ENCODE data around the gene PLVAP.

PLVAP gene

DNA sequence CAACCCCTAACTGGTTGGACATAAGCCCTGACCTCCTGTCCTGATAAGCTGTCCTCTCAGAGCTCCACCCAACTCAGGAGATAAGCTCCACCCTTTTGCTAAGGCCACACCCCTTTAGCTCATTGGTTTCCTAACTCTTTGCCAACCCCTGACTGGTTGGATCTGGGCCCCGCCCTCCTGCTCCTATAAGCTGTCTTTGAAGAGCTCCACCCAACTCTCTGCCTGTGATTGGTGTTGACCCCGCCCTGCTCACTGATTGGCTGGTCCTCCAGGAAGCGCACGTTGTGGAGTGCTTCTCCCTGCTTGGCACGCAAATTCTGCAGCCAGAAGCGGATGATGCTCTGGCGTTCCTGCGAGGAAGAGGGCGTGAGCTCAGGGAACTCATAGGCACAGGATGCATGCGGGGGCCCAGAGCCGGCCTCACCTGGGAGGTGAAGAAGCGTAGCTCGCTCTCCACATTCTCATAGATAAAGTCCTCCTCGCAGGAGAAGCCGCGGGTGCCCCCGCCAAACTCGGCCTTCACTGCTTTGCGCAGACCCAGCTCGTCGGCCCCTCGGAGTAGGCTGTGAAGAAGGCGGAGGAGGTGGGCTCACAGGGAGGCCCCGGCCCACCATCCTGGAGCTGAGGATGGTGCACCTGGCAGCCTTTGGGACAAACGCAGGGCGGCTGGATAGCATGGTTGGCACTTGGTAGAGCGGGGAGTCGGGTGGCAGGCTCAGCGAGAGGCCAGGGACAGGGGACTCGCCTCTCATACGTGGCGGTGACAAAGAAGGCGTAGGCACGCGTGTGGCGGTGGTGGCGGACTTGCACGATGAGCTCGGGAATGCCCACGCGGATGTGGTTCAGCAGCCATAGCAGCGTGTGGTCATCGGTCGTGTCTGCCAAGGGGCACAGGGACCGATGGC lies 44.2 kb downstream of the PLVAP start:
- no peak for DNase-seq

- no peak for DNase-seq
These were observed 44.8 kb downstream of the PLVAP start for GRCh38 chr19:17332360-17332676.

DNA sequence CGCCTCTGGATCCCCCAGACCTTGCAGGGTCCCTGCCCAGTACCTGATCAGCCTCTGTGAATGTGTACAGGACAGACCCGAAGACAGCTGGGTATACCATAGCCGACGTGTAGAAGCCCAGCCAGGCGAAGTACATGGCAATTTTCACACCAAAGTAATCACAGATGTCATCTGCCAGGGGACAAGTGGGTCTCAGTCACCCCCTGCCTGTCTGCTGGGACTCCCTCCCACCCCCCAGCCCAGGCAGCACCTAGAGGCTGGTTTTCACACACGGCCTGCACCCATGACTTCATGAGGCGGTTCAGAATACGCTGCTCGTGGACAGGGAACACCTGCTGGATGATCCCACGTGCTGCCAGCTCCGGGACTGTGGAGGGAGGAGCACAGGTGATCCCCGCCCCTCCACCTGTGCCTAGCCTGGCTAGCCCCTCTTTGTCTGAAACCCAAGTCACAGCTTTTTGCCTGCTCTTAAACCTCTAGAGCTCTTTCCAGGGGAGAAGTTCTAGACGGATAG lies 46.0 kb downstream of the PLVAP start:
- no peak for DNase-seq

DNA sequence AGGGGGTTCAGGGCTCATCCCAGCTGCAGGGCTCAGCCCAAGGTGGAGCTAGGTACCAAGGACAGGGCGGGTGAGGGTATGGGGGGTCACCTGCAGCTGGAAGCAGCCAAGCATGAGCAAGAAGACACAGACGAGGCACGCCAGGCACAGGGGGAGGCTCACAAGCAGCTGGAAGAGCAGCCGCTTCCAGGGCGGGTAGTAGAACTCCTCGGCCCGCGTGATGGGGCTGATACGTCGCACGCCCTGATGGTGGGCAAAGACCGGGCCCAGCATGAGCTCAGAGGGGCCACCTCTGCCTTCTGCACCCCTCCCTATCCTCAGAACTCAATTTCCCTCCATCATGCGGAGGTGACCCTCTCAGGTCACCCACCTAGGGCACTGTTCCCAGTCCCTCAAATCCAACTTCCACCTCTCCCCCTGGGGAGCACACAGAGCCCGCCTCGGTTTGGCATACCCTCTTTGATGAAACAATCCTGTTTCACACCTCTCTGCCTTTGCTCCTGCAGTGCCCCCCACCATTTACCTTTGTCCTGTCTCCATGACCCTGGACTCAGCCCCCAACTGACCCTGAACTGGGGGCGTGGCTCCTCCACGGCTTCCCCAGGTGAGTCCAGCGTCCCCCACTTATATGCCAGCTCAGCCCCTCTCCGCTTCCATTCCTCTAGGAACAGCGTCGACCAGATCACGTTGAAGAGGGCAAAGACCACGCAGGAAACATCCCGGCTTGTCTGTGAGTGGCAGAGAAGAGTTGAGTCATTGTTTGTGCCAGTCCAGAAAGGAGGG lies 46.7 kb downstream of the PLVAP start:
- DNase-seq: no peak

- DNase-seq: no peak
These were observed 47.5 kb downstream of the PLVAP start for GRCh38 chr19:17329366-17330261.

GRCh38 chr19:17328517-17329365 lies 48.4 kb downstream of the PLVAP start:
- no peak for DNase-seq

- no peak for DNase-seq
These were observed 49.3 kb downstream of the PLVAP start for GRCh38 chr19:17327654-17328516.

DNA sequence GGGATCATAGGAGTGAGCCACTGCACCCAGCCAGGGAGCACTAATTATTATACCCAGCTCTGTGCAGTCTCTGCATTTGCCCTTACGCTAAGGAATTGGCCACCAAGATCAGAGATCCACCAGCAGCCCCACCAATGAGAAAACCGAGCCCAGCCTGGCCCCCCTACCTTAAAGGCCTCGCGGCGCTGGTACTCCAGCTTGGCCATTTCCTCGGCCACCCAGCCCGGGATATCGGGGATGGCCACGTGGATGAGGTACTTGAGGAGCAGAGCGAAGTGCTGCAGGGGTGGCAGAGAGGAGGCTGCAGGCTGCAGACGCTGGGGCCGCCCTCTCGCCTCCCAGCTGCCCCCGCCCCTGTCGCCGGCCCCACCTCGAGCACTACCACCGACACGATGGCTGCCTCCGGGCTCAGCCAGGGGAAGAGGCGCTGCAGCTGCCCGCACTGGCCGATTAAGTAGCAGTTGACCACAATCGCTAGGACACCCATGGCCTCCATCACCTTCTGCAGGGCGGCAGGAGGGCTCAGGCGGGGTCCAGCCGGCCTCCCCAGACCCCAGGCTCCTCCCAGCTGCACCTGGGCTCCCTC lies 50.0 kb downstream of the PLVAP start:
- DNase-seq: no peak

- DNase-seq: no peak
These were observed 50.6 kb downstream of the PLVAP start for GRCh38 chr19:17326595-17326966.

DNA sequence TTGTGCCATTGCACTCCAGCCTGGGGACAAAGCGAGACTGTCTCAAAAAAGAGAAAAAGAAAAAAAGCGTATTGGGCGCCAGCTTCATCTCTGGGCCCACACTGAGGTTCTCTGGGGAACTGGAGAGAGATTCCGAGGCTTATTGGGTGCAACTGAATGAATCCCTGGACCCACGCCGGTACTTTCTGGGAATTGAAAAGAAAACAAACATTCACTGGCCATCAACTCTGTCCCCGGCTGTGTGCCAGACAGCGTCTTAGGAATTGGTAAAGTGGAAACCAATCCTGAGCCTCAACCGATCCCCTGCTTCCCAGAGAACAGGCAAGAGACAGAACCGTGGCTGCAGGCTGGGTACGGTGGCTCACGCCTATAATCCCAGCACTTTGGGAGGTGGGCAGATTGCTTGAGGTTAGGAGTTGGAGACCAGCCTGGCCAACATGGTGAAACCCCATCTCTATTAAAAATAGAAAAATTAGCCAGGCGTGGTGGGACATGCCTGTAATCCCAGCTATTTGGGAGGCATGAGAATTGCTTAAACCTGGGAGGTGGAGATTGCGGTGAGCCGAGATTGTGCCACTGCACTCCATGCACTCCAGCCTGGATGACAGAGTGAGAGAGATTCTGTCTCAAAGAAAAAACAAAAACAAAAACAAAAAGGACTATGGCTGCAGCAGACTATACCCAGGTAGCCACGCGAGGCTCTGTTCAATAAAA lies 51.1 kb downstream of the PLVAP start:
- no peak for DNase-seq

DNA sequence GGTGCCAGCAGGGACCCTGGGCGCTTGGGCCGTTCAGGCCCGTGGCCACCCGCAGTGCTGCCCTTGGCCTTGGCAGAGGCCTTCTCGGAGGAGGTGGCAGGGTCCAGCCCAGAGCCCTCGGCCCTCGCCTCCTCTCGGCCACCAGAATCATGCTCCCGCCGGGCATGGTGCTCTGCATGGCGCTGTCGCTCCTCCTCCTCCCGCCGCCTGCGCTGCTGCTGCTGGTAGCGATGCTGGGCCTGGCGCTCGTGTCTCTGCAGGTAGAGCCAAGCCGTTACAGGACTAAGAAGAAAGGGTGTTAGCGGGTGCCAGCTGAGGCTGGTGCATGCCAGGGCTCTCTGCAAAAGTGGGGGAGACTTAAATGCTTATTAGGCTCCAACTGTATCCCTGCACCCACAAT lies 52.0 kb downstream of the PLVAP start:
- DNase-seq: no peak

DNA sequence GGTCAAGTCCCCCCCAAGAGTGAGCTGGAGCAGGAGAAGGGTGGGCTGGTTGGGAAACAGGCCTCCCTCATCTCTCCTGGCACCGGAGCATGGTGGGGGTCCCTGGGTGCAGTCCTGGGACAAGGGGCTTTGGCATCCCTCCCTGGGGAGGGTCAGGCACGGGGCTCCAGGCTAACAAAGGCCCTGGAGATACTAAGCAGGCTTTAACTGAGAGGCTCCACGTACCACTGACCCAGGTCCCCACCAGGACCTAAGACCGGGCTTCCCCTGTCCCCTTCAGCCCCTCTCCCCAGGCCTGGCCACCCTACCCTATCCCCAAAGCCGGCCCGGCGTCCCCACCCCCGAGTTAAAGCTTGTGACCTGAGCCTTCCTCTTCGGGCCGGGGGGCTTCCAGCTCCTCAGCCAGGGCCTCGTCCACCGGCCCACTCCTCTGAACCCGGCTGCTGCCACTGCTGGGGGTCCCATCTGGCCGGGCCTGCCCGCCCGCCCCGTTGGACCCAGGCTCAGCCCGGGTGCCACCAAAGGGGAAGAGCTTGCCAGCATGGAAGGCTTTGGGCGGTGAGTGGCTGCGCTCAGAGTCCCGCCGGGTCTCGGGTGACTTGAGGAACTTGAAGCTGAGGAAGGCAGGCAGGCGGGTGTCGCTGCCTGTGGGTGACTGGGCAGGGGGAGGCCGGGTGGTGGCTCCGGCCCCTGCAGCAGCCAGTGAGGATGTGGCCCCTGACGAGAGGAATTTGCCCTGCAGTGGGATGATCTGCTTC lies 52.6 kb downstream of the PLVAP start:
- DNase-seq: no peak

- no peak for DNase-seq
These were observed 53.2 kb downstream of the PLVAP start for GRCh38 chr19:17323964-17324332.

GRCh38 chr19:17323300-17323963 lies 53.7 kb downstream of the PLVAP start:
- DNase-seq: no peak

DNA sequence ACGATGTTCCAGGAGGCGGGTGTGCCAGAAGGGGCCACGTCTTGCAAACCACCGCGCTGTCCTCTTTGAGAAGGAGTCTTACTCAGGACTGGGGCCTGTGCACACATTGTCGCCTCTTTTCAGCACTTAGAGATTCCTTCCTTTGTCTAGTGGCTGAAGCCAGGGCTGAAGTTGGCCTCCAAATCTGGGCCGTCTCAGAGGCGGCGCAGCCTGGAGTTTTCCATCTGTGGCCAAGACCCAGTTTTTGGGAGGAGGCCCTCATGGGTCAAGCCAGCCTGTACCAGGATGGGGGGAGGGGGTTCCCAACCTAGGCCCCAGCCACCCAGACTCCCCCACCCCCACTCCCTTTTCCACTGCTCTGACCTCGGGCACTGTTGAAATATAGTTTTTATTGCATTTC lies 54.3 kb downstream of the PLVAP start:
- no peak for DNase-seq

GRCh38 chr19:17321655-17322489 lies 55.3 kb downstream of the PLVAP start:
- no peak for DNase-seq

- no peak for DNase-seq
These were observed 56.7 kb downstream of the PLVAP start for GRCh38 chr19:17320435-17320834.

Data from DMS79 treated with DMSO at 0.1 percent for 48 hours (cell line).